HL-60 (cell line): ENCODE data around the gene AIFM2.

Source experiments
- CTCF ChIP-seq: IDR thresholded peaks from one replicate; pipeline ENCODE4 v1.5.1; 2011; ENCODE audit warnings: low read length, control low read depth, inconsistent platforms; ENCODE audit not compliant: insufficient read depth
- POLR2AphosphoS5 ChIP-seq: IDR thresholded peaks from 2 replicates; pipeline ENCODE4 v1.6.1; 2012; ENCODE audit warnings: low read depth

DNA sequence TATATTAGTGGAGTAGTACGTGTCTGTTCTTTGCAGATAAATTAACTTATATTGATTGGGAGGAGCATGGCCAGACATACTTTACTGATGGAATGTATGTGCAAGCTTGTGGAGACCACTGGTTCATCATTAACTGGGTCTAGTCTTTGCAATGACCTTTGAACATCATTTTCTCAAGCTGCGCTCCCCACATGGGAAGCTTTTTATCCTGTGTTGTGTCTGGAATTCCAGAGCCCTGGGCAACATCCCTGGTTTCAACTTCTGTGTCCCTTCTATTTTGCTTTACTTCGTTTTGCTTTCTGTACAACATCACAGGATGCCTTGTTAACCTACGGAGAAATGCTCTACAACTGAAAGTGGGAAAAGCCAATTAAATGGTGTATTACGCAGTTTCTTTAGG, 41.7 kb downstream of the AIFM2 start:
- TF ChIP-seq CTCF (no peak), POLR2AphosphoS5 (no peak)
